DOHH2 (cell line): Measurements from ENCODE around the gene ITPR3.

Experiments used
- EZH2phosphoT487 ChIP-seq: fragments of 200-600 bp; sonication (generic); IDR thresholded peaks from 2 replicates; pipeline ENCODE4 v1.6.1; 2017; ENCODE audit warnings: borderline replicate concordance, mild to moderate bottlenecking, antibody characterized with exemption, low read length, moderate library complexity, mixed read lengths
- TF ChIP-seq, protein P1 (sequence below): fragments of 200-600 bp; sonication (generic); IDR thresholded peaks from one replicate; pipeline ENCODE4 v1.5.1; 2014; ENCODE audit warnings: antibody characterized with exemption, mild to moderate bottlenecking, low read depth, low read length; ENCODE audit not compliant: poor library complexity, severe bottlenecking

DNA sequence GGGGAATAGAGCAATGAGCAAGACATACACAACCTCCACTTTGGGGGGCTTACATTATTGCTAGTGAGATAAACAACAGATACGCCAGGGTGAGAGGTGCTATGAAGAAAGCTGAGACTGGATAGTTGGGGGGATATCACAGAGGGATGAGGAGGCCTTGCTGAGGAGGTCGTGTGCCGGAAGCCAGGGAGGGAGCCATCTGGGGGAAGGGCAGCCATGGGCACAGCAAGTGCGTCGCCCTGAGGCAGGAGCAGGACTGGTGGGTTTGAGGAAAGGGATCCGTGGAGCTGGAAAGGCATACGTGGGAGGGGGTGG lies 28.9 kb upstream of the ITPR3 start:
- TF ChIP-seq, protein P1, sequence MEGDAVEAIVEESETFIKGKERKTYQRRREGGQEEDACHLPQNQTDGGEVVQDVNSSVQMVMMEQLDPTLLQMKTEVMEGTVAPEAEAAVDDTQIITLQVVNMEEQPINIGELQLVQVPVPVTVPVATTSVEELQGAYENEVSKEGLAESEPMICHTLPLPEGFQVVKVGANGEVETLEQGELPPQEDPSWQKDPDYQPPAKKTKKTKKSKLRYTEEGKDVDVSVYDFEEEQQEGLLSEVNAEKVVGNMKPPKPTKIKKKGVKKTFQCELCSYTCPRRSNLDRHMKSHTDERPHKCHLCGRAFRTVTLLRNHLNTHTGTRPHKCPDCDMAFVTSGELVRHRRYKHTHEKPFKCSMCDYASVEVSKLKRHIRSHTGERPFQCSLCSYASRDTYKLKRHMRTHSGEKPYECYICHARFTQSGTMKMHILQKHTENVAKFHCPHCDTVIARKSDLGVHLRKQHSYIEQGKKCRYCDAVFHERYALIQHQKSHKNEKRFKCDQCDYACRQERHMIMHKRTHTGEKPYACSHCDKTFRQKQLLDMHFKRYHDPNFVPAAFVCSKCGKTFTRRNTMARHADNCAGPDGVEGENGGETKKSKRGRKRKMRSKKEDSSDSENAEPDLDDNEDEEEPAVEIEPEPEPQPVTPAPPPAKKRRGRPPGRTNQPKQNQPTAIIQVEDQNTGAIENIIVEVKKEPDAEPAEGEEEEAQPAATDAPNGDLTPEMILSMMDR = no peak
- TF ChIP-seq EZH2phosphoT487 = no peak
